IMR-90 (cell line): ENCODE data around the gene SLC25A12. TPM values are rescaled to one million over a fixed set of nuclear protein-coding genes. Genes with fewer than 3 reads are reported as not detected.

ENCODE experiments used
- ATAC-seq: fragments of 200-7000 bp; cut with Tn5 transposase; 2 replicates; pipeline ENCODE4 v1.9.1; 2020; ENCODE audit warnings: low read depth, mild to moderate bottlenecking, moderate library complexity
- BruUV-seq: library from RNA; stranded (reverse); fragments of 400-500 nt; replicated peaks from 2 replicates; lab custom pipeline; 2021; lab: Mats Ljungman, UMichigan
- CTCF ChIA-PET: fragments of 300-600 bp; formaldehyde crosslinking; extraction: SDS; loops from one replicate; lab custom pipeline; 2021; ENCODE audit warnings: antibody characterized with exemption; lab: Yijun Ruan, JAX
- POLR2A ChIA-PET: fragments of 300-600 bp; sonication (Branson Sonifier 250); formaldehyde crosslinking; loops from one replicate; lab custom pipeline; 2022; ENCODE audit warnings: antibody characterized with exemption; ENCODE audit not compliant: unreplicated experiment; lab: Charles Lee
- DNase-seq: peaks from one replicate; pipeline ENCODE4 v3.0.0; 2013
- H2AFZ ChIP-seq: replicated peaks from 2 replicates; pipeline ENCODE3; 2013; ENCODE audit warnings: low read length, mild to moderate bottlenecking; ENCODE audit not compliant: poor library complexity
- H2AK5ac ChIP-seq: 2 replicates; pipeline ENCODE4 v1.6.1; 2013; ENCODE audit warnings: low read depth, low read length, inconsistent platforms
- H2AK9ac ChIP-seq: replicated peaks from 2 replicates; pipeline ENCODE3; 2013; ENCODE audit warnings: mild to moderate bottlenecking, low read depth, low read length, moderate library complexity; ENCODE audit not compliant: poor library complexity
- H2BK120ac ChIP-seq: 2 replicates; pipeline ENCODE4 v1.6.1; 2013; ENCODE audit warnings: low read depth, low read length, inconsistent platforms
- H2BK15ac ChIP-seq: 3 replicates; pipeline ENCODE4 v1.6.1; 2013; ENCODE audit warnings: low read depth, low read length, inconsistent platforms
- H2BK20ac ChIP-seq: 2 replicates; pipeline ENCODE4 v1.6.1; 2013; ENCODE audit warnings: low read depth, mild to moderate bottlenecking, inconsistent platforms, low read length, moderate library complexity
- H2BK5ac ChIP-seq: 2 replicates; pipeline ENCODE4 v1.6.1; 2013; ENCODE audit warnings: mild to moderate bottlenecking, low read depth, low read length, inconsistent platforms; ENCODE audit not compliant: poor library complexity, severe bottlenecking
- H3K14ac ChIP-seq: replicated peaks from 2 replicates; pipeline ENCODE4 v1.6.1; 2013; ENCODE audit warnings: low read depth, low read length, inconsistent platforms
- H3K18ac ChIP-seq: 2 replicates; pipeline ENCODE4 v1.6.1; 2013; ENCODE audit warnings: low read depth, low read length, control low read depth
- H3K23ac ChIP-seq: 2 replicates; pipeline ENCODE4 v1.6.1; 2013; ENCODE audit warnings: low read depth, low read length, inconsistent platforms
- H3K27ac ChIP-seq: 2 replicates; pipeline ENCODE4 v1.5.1; 2013; ENCODE audit warnings: mild to moderate bottlenecking, control low read depth, low read length; ENCODE audit not compliant: insufficient read depth
- H3K27me3 ChIP-seq: 2 replicates; pipeline ENCODE4 v1.6.1; 2013; ENCODE audit warnings: low read length; ENCODE audit not compliant: control insufficient read depth, insufficient read depth
- H3K36me3 ChIP-seq: 2 replicates; pipeline ENCODE4 v1.6.1; 2013; ENCODE audit warnings: low read length, mixed read lengths; ENCODE audit not compliant: control insufficient read depth, insufficient read depth
- H3K4ac ChIP-seq: 2 replicates; pipeline ENCODE4 v1.6.1; 2013; ENCODE audit warnings: low read depth, low read length, inconsistent platforms
- H3K4me1 ChIP-seq: 2 replicates; pipeline ENCODE4 v1.6.1; 2013; ENCODE audit warnings: low read length, mixed read lengths; ENCODE audit not compliant: control insufficient read depth, insufficient read depth
- H3K4me2 ChIP-seq: 2 replicates; pipeline ENCODE4 v1.6.1; 2013; ENCODE audit warnings: low read depth, mild to moderate bottlenecking, control low read depth, low read length, moderate library complexity
- H3K4me3 ChIP-seq: 2 replicates; pipeline ENCODE4 v1.5.1; 2013; ENCODE audit warnings: low read depth, mild to moderate bottlenecking, control low read depth, low read length, moderate library complexity; ENCODE audit not compliant: insufficient read depth
- H3K56ac ChIP-seq: 2 replicates; pipeline ENCODE4 v1.6.1; 2013; ENCODE audit warnings: low read length, inconsistent platforms; ENCODE audit not compliant: insufficient read depth; ENCODE audit errors: extremely low read depth
- H3K79me1 ChIP-seq, 2 experiments: 2 replicates each; pipeline ENCODE4 v1.6.1; 2013; ENCODE audit warnings: low read length in 2 of 2, inconsistent platforms in 1 of 2, low read depth in 1 of 2
- H3K9ac ChIP-seq: 2 replicates; pipeline ENCODE4 v1.6.1; 2013; ENCODE audit warnings: low read depth, low read length, control low read depth
- H3K9me1 ChIP-seq: 2 replicates; pipeline ENCODE4 v1.6.1; 2013; ENCODE audit warnings: low read length, inconsistent platforms; ENCODE audit not compliant: insufficient read depth
- H3K9me3 ChIP-seq: 2 replicates; pipeline ENCODE4 v1.6.1; 2013; ENCODE audit warnings: low read length; ENCODE audit not compliant: control insufficient read depth, insufficient read depth
- H4K20me1 ChIP-seq: 2 replicates; pipeline ENCODE4 v1.6.1; 2013; ENCODE audit warnings: low read length, inconsistent platforms; ENCODE audit not compliant: insufficient read depth
- H4K5ac ChIP-seq: 2 replicates; pipeline ENCODE4 v1.6.1; 2013; ENCODE audit warnings: mild to moderate bottlenecking, low read depth, low read length, control low read depth
- H4K8ac ChIP-seq, 2 experiments: 2 replicates each; pipeline ENCODE4 v1.6.1; 2013; ENCODE audit warnings: low read depth in 2 of 2, low read length in 2 of 2, control low read depth in 1 of 2, inconsistent platforms in 1 of 2
- H4K91ac ChIP-seq: 2 replicates; pipeline ENCODE4 v1.6.1; 2013; ENCODE audit warnings: low read depth, low read length, inconsistent platforms; ENCODE audit not compliant: insufficient read depth
- BHLHE40 ChIP-seq: fragments of 150-350 bp; IDR thresholded peaks from 2 replicates; pipeline ENCODE4 v1.6.1; 2016; ENCODE audit warnings: mild to moderate bottlenecking, low read depth, low read length
- CEBPB ChIP-seq: IDR thresholded peaks from 2 replicates; pipeline ENCODE4 v1.6.1; 2012; ENCODE audit warnings: low read depth, low read length, improper control_type of control experiment
- FOS ChIP-seq: fragments of 150-350 bp; IDR thresholded peaks from 2 replicates; pipeline ENCODE4 v1.6.1; 2016; ENCODE audit warnings: low read depth, low read length
- MXI1 ChIP-seq: IDR thresholded peaks from 2 replicates; pipeline ENCODE4 v1.6.1; 2012; ENCODE audit warnings: low read depth, mild to moderate bottlenecking, low read length, moderate library complexity, borderline replicate concordance
- NFE2L2 ChIP-seq: fragments of 150-350 bp; IDR thresholded peaks from 2 replicates; pipeline ENCODE4 v1.6.1; 2016; ENCODE audit warnings: low read depth, mild to moderate bottlenecking, low read length
- POLR2A ChIP-seq: IDR thresholded peaks from 2 replicates; pipeline ENCODE4 v1.6.1; 2012; ENCODE audit warnings: mild to moderate bottlenecking, low read depth, low read length
- RFX5 ChIP-seq: IDR thresholded peaks from 2 replicates; pipeline ENCODE4 v1.8.0; 2012; ENCODE audit warnings: low read depth, mild to moderate bottlenecking, low read length, moderate library complexity
- SMC3 ChIP-seq: fragments of 150-350 bp; IDR thresholded peaks from 2 replicates; pipeline ENCODE4 v1.6.1; 2016; ENCODE audit warnings: low read depth, mild to moderate bottlenecking, antibody characterized with exemption, low read length, moderate library complexity
- WGBS, 2 experiments: methylation state at CpG; one replicate each; pipeline versions ENCODE4 v1.1.5 to v1.1.7; 2013; ENCODE audit warnings: missing lambda C conversion rate in 2 of 2; ENCODE audit not compliant: insufficient read length in 1 of 2; ENCODE audit errors: extremely low coverage in 2 of 2; 5-methylcytosine and 5-hydroxymethylcytosine counted together
- dilution Hi-C: fragments of 300-500 bp; cut with HindIII; formaldehyde crosslinking; loops from one replicate; pipeline ENCODE4 v1.14.3; 2018; ENCODE audit warnings: low sequenced_read_pairs; ENCODE audit not compliant: unreplicated experiment
- in situ Hi-C: fragments of 300-500 bp; cut with MboI; formaldehyde crosslinking; loops from 3 replicates; pipeline ENCODE4 v1.14.3; 2019; ENCODE audit warnings: low sequenced_read_pairs, inconsistent platforms, mixed read lengths
- intact Hi-C: fragments of 100-400 bp; cut with micrococcal nuclease; formaldehyde crosslinking; loops from 2 replicates; pipeline ENCODE4 v1.10.0; 2022
- polyA plus RNA-seq, 3 experiments: library from polyadenylated mRNA; depleted of rRNA; stranded (reverse); fragments of >200 nt; gene quantifications; 2 replicates each; pipeline ENCODE4 v1.2.3, GENCODE V29; 2012; ENCODE audit warnings: low replicate concordance in 1 of 3
- total RNA-seq: library from RNA; depleted of rRNA; stranded (reverse); fragments of >200 nt; gene quantifications from 2 replicates; pipeline ENCODE4 v1.2.3, GENCODE V29; 2012
- TF ChIP-seq, protein P1 (sequence below): fragments of 150-350 bp; IDR thresholded peaks from 2 replicates; pipeline ENCODE4 v1.6.1; 2016; ENCODE audit warnings: low read depth, mild to moderate bottlenecking, low read length, moderate library complexity, borderline replicate concordance

SLC25A12 gene
- total and polyA plus RNA-seq, 2 of the 4 experiments (the other 2 are of a cell fraction), result 16.3 to 17.6 TPM

DNA sequence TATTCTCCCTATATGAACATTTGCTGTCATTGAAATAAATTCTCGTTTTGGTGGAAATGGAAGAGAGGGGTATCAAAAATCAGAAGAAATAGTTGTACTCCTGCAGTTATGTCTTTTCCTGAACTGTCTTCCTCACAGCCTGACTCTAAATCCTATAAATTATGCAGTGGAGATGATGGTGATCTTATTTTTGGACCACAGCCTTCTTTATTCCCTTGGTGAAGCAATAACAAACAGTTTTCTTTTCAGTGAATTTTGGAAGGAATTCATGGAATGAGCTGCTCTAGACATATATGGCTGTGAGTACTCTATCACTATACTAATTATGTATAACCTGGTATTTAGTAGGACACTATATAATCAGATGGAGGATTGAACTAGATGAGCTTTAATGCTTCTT is 1.7 kb upstream of the SLC25A12 start:
- no peak overlapping the region for H2AFZ ChIP-seq
- H3K18ac ChIP-seq, result no peak overlapping the region
- TF ChIP-seq NFE2L2, result no peak
- TF ChIP-seq MXI1, result no peak
- no peak for TF ChIP-seq FOS
- TF ChIP-seq POLR2A, result no peak
- no peak for TF ChIP-seq RFX5
- TF ChIP-seq BHLHE40, result no peak
- TF ChIP-seq SMC3, result no peak
- TF ChIP-seq, protein P1, sequence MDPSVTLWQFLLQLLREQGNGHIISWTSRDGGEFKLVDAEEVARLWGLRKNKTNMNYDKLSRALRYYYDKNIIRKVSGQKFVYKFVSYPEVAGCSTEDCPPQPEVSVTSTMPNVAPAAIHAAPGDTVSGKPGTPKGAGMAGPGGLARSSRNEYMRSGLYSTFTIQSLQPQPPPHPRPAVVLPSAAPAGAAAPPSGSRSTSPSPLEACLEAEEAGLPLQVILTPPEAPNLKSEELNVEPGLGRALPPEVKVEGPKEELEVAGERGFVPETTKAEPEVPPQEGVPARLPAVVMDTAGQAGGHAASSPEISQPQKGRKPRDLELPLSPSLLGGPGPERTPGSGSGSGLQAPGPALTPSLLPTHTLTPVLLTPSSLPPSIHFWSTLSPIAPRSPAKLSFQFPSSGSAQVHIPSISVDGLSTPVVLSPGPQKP, result no peak
- no peak for TF ChIP-seq CEBPB
- H2BK15ac ChIP-seq, result no peak overlapping the region
- H3K4me2 ChIP-seq, result no peak overlapping the region
- H3K27me3 ChIP-seq, result no peaks in the 10 kb centered on the region
- ATAC-seq (no peak), DNase-seq (no peak)
- H3K9me3 ChIP-seq, result no peaks in the 10 kb centered on the region
- no peak overlapping the region for H2AK5ac ChIP-seq
- H2BK20ac ChIP-seq, result no peak overlapping the region
- WGBS, 2 experiments, result no CpG with 5 or more reads among the region's 1 CpG
- H3K27ac ChIP-seq, result no peak overlapping the region
- no peaks in the 10 kb centered on the region; the same call in 1 of the 2 replicates for H3K36me3 ChIP-seq
- H2AK9ac ChIP-seq, result no peak overlapping the region
- in situ Hi-C loops (no loop called here), intact Hi-C loops (no loop called here), dilution Hi-C loops (no loop called here)
- BruUV-seq, result no TSS peak
- no peak overlapping the region for H4K91ac ChIP-seq
- CTCF ChIA-PET, result no interaction called here
- POLR2A ChIA-PET, result no interaction called here
- H2BK120ac ChIP-seq, result no peak overlapping the region
- H3K14ac ChIP-seq, result no peak overlapping the region
- H4K8ac ChIP-seq, result no peak overlapping the region
- H3K4me3 ChIP-seq, result no peak overlapping the region
- no peak overlapping the region for H4K5ac ChIP-seq
- no peak overlapping the region for H2BK5ac ChIP-seq
- no peak overlapping the region for H3K23ac ChIP-seq
- peaks cover 5 to 9% of the 10 kb centered on the region in 2 experiments; a peak in 3 of 4 replicates for H3K79me1 ChIP-seq
- H3K4ac ChIP-seq, result no peak overlapping the region
- no peaks in the 10 kb centered on the region for H3K9me1 ChIP-seq
- no peaks in the 10 kb centered on the region for H4K20me1 ChIP-seq
- no peaks in the 10 kb centered on the region for H3K4me1 ChIP-seq
- H3K56ac ChIP-seq, result no peak overlapping the region
- no peak overlapping the region for H3K9ac ChIP-seq
